GM12878 (cell line): Measurements from ENCODE around the gene HSD11B1L. TPM values are rescaled to one million over a fixed set of nuclear protein-coding genes. Genes with fewer than 3 reads are reported as not detected.

Experiments
- ATAC-seq: fragments of 200-7000 bp; cut with Tn5 transposase; 3 replicates; pipeline ENCODE4 v1.9.1; 2020; ENCODE audit warnings: mild to moderate bottlenecking, moderate library complexity
- BruUV-seq: library from RNA; stranded (reverse); fragments of 400-500 nt; replicated peaks from 2 replicates; lab custom pipeline; 2021; lab: Mats Ljungman, UMichigan
- CTCF ChIA-PET: fragments of 300-600 bp; sonication (Branson Sonifier 250); formaldehyde crosslinking; extraction: SDS; loops from one replicate; lab custom pipeline; 2021; ENCODE audit warnings: inconsistent platforms; lab: Yijun Ruan, JAX
- POLR2A ChIA-PET: fragments of 350-600 bp; formaldehyde crosslinking; extraction: SDS; loops from one replicate; lab custom pipeline; 2021; ENCODE audit warnings: inconsistent platforms; lab: Charles Lee
- RAD21 ChIA-PET: fragments of 300-600 bp; sonication (Branson Sonifier 250); formaldehyde crosslinking; loops from one replicate; lab custom pipeline; 2023; ENCODE audit warnings: antibody characterized with exemption; ENCODE audit not compliant: unreplicated experiment; lab: Charles Lee
- SMC1A ChIA-PET: fragments of 300-600 bp; sonication (Branson Sonifier 250); formaldehyde crosslinking; loops from one replicate; lab custom pipeline; 2023; ENCODE audit not compliant: unreplicated experiment, uncharacterized antibody; lab: Charles Lee
- DNase-seq: peaks from one replicate; pipeline ENCODE4 v3.0.0-alpha.2; 2011; ENCODE audit warnings: low read depth, low spot score
- FAIRE-seq: peaks from 3 replicates; lab custom pipeline; 2011; peaks lifted over from hg19 to GRCh38; lab: Jason Lieb, UNC
- H2AFZ ChIP-seq: 2 replicates; pipeline ENCODE4 v1.6.0; 2011; ENCODE audit warnings: low read depth, low read length, control low read depth; ENCODE audit not compliant: control insufficient read depth
- H3K27ac ChIP-seq: 2 replicates; pipeline ENCODE4 v1.5.1; 2011; ENCODE audit warnings: control low read depth; ENCODE audit not compliant: control insufficient read depth, insufficient read depth
- H3K27me3 ChIP-seq, 2 experiments: replicated peaks in 1 of 2; 2 replicates each; pipeline versions ENCODE4 v1.6.0 to v1.6.1; 2011; ENCODE audit warnings: low read length in 1 of 2; ENCODE audit not compliant: control insufficient read depth in 2 of 2, insufficient read depth in 2 of 2
- H3K36me3 ChIP-seq, 2 experiments: 2 replicates each; pipeline ENCODE4 v1.5.1; 2011; ENCODE audit warnings: low read length in 1 of 2; ENCODE audit not compliant: control insufficient read depth in 2 of 2, insufficient read depth in 2 of 2
- H3K4me1 ChIP-seq: 2 replicates; pipeline ENCODE4 v1.6.1; 2011; ENCODE audit warnings: mild to moderate bottlenecking, low read length, moderate library complexity, mixed read lengths; ENCODE audit not compliant: control insufficient read depth, insufficient read depth
- H3K4me2 ChIP-seq: 2 replicates; pipeline ENCODE4 v1.6.0; 2011; ENCODE audit warnings: control low read depth; ENCODE audit not compliant: control insufficient read depth, insufficient read depth
- H3K4me3 ChIP-seq: fragments of 200-600 bp; sonication (generic); 2 replicates; pipeline ENCODE4 v1.5.1; 2016
- H3K79me2 ChIP-seq: 2 replicates; pipeline ENCODE4 v1.6.0; 2011; ENCODE audit warnings: low read length; ENCODE audit not compliant: control insufficient read depth, insufficient read depth
- H3K9ac ChIP-seq: 2 replicates; pipeline ENCODE4 v1.8.0; 2011; ENCODE audit warnings: low read length, control low read depth, mixed read lengths; ENCODE audit not compliant: control insufficient read depth, insufficient read depth
- H3K9me3 ChIP-seq: replicated peaks from 3 replicates; pipeline ENCODE4 v1.5.1; 2011; ENCODE audit warnings: mild to moderate bottlenecking, low read length; ENCODE audit not compliant: control insufficient read depth, insufficient read depth
- H4K20me1 ChIP-seq: 2 replicates; pipeline ENCODE4 v1.6.0; 2011; ENCODE audit not compliant: control insufficient read depth, insufficient read depth
- BCL11A ChIP-seq: IDR thresholded peaks from 2 replicates; pipeline ENCODE4 v1.6.1; 2011; ENCODE audit warnings: low read depth, low read length
- CBX3 ChIP-seq: fragments of 200-600 bp; sonication (generic); IDR thresholded peaks from 2 replicates; pipeline ENCODE4 v1.6.1; 2016; ENCODE audit warnings: low read depth, borderline replicate concordance
- CEBPB ChIP-seq, 2 experiments: fragments of 150-350 bp in 1 of 2; IDR thresholded peaks; 2 replicates each; pipeline ENCODE4 v1.6.1; 2012 to 2014; ENCODE audit warnings: low read depth in 2 of 2, low read length in 2 of 2, borderline replicate concordance in 1 of 2, inconsistent platforms in 1 of 2
- IRF4 ChIP-seq: IDR thresholded peaks from 2 replicates; pipeline ENCODE4 v1.6.1; 2011; ENCODE audit warnings: low read depth, low read length
- JUNB ChIP-seq: IDR thresholded peaks from 2 replicates; pipeline ENCODE4 v1.6.1; 2016; ENCODE audit warnings: antibody characterized with exemption, mild to moderate bottlenecking
- NR2C1 ChIP-seq: fragments of 450-650 bp; IDR thresholded peaks from 2 replicates; pipeline ENCODE4 v1.6.1; 2017; ENCODE audit warnings: antibody characterized with exemption, mild to moderate bottlenecking, moderate library complexity
- NR2C2 ChIP-seq: IDR thresholded peaks from 2 replicates; pipeline ENCODE4 v1.6.1; 2011; ENCODE audit warnings: borderline replicate concordance, low read depth; ENCODE audit not compliant: control insufficient read depth, insufficient read length
- POLR2A ChIP-seq: IDR thresholded peaks from 2 replicates; pipeline ENCODE4 v1.6.1; 2011; ENCODE audit warnings: low read depth, mild to moderate bottlenecking, low read length
- POU2F2 ChIP-seq: IDR thresholded peaks from 3 replicates; pipeline ENCODE4 v1.6.1; 2011; ENCODE audit warnings: low read depth, mild to moderate bottlenecking, low read length, borderline replicate concordance
- WGBS: methylation state at CpG from one replicate; pipeline ENCODE4 v1.1.6; 2016; ENCODE audit warnings: low lambda C conversion rate; ENCODE audit not compliant: insufficient replicate concordance, insufficient coverage; ENCODE audit errors: missing lambda C conversion rate; 5-methylcytosine and 5-hydroxymethylcytosine counted together
- in situ Hi-C: fragments of 300-500 bp; cut with MboI; formaldehyde crosslinking; loops from 9 replicates; pipeline ENCODE4 v1.14.3; 2018; ENCODE audit warnings: mixed read lengths
- intact Hi-C: fragments of 100-400 bp; cut with micrococcal nuclease; formaldehyde crosslinking; loops from one replicate; pipeline ENCODE4 v1.14.2; 2022; ENCODE audit not compliant: unreplicated experiment
- polyA plus RNA-seq, 11 experiments: library from polyadenylated mRNA; depleted of rRNA in 4 of 11; unstranded in 6 of 11; stranded (reverse) in 5 of 11; fragments of >200 nt; fragmentation: Nextera tagmentation in 4 of 11; fragmentation: Illumina TruSeq in 1 of 11; extraction: Ambion mirVana in 4 of 11; extraction: Trizol in 1 of 11; gene quantifications; 1 replicate in 1 of 11; 2 replicates in 10 of 11; pipeline versions ENCODE4 v1.2.1 to v1.2.3, GENCODE V29; 2011 to 2016; ENCODE audit warnings: inconsistent platforms in 2 of 11, missing spikeins in 2 of 11, low read depth in 1 of 11
- total RNA-seq, 4 experiments: library from RNA; depleted of rRNA in 3 of 4; stranded (reverse); fragments of >200 nt in 3 of 4; fragmentation: Illumina TruSeq in 1 of 4; extraction: Trizol in 1 of 4; gene quantifications; 2 replicates each; pipeline versions ENCODE4 v1.2.1 to v1.2.3, GENCODE V29; 2013 to 2021
- TF ChIP-seq, protein P1 (sequence below): fragments of 450-650 bp; conservative IDR thresholded peaks from 2 replicates; pipeline ENCODE4 v1.6.1; 2017; ENCODE audit warnings: mild to moderate bottlenecking, moderate library complexity

HSD11B1L gene
- total and polyA plus RNA-seq, 10 of the 15 experiments (the other 5 are each of a cell fraction or from before 2014, with no cell fraction given) = 0.29 to 1.8 (median 1.1) TPM; not detected in 1

- ChIA-PET SMC1A (no interaction called here), POLR2A (no interaction called here), RAD21 (no interaction called here), CTCF (interaction anchor here (1.3 kb wide), 1 partner anchor 43 kb away, joined by 3 read pairs; no protein-coding TSS in a partner anchor)
- Histone ChIP-seq H3K9ac (no peak overlapping the region), H2AFZ (no peak overlapping the region), H3K4me2 (no peak overlapping the region), H3K36me3 (peaks cover 39 to 61% of the 10 kb centered on the region in 2 experiments), H3K27me3 (no peaks in the 10 kb centered on the region), H3K79me2 (peaks cover 23% of the 10 kb centered on the region), H3K4me1 (no peaks in the 10 kb centered on the region), H3K4me3 (no peak overlapping the region), H3K27ac (no peak overlapping the region), H3K9me3 (no peaks in the 10 kb centered on the region), H4K20me1 (peaks cover 13% of the 10 kb centered on the region)
- in situ Hi-C loops (no loop called here), intact Hi-C loops (no loop called here)
- DNase-seq (no peak), ATAC-seq (no peak), FAIRE-seq (no peak)
- no TSS peak for BruUV-seq
- WGBS = 80% methylated on average over 2 of the region's 2 CpGs
- TF ChIP-seq CBX3 (no peak), POU2F2 (no peak), CEBPB (IDR thresholded peaks at IDR 0.05; ENCODE audit: borderline replicate concordance in 1 of 2, low read depth in 2 of 2, low read length in 2 of 2) (no peak), NR2C1 (no peak), JUNB (no peak), BCL11A (no peak), NR2C2 (no peak), IRF4 (no peak), POLR2A (no peak)
- TF ChIP-seq, protein P1, sequence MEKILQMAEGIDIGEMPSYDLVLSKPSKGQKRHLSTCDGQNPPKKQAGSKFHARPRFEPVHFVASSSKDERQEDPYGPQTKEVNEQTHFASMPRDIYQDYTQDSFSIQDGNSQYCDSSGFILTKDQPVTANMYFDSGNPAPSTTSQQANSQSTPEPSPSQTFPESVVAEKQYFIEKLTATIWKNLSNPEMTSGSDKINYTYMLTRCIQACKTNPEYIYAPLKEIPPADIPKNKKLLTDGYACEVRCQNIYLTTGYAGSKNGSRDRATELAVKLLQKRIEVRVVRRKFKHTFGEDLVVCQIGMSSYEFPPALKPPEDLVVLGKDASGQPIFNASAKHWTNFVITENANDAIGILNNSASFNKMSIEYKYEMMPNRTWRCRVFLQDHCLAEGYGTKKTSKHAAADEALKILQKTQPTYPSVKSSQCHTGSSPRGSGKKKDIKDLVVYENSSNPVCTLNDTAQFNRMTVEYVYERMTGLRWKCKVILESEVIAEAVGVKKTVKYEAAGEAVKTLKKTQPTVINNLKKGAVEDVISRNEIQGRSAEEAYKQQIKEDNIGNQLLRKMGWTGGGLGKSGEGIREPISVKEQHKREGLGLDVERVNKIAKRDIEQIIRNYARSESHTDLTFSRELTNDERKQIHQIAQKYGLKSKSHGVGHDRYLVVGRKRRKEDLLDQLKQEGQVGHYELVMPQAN = no peak
- TF ChIP-seq, all 136 proteins: peak for 0
Measured at GRCh38 chr19:5644037-5644436, 36.8 kb upstream of the HSD11B1L start.
